ENCODE data around the gene DERA. TPM values are rescaled to one million over a fixed set of nuclear protein-coding genes. Genes with fewer than 3 reads are reported as not detected.
A peak's percentile ranks its signal among the peaks of the same experiment; 100 is the strongest.

Gene DERA
- total and polyA plus RNA-seq, 9 of the 15 experiments (the other 6 are each of a cell fraction or from before 2014, with no cell fraction given): 5.5 to 15.5 (median 7.8) TPM

GRCh38 chr12:15882118-15882971 is 28.8 kb upstream of the DERA start, which contains the start of gene STRAP (continued):
- peak; percentile 47 for TF ChIP-seq HNRNPLL (IDR thresholded peaks at IDR 0.05; ENCODE audit: low read depth, low read length, poor library complexity, severe bottlenecking)
- no peak for TF ChIP-seq RHOXF2B (CRISPR knock-in tag; conservative IDR thresholded peaks at IDR 0.05)
- TF ChIP-seq HDAC3 (IDR thresholded peaks at IDR 0.05; ENCODE audit: borderline replicate concordance, partially characterized antibody): no peak
- peak; percentile 95 for TF ChIP-seq RBFOX2 (IDR thresholded peaks at IDR 0.05; ENCODE audit: low read depth, low read length)
- no peak for TF ChIP-seq RAD51 (IDR thresholded peaks at IDR 0.05; ENCODE audit: borderline replicate concordance, low read depth)
- TF ChIP-seq PCBP2 (IDR thresholded peaks at IDR 0.05; ENCODE audit: low read depth, low read length, poor library complexity, severe bottlenecking): no peak
- TF ChIP-seq, protein P1, sequence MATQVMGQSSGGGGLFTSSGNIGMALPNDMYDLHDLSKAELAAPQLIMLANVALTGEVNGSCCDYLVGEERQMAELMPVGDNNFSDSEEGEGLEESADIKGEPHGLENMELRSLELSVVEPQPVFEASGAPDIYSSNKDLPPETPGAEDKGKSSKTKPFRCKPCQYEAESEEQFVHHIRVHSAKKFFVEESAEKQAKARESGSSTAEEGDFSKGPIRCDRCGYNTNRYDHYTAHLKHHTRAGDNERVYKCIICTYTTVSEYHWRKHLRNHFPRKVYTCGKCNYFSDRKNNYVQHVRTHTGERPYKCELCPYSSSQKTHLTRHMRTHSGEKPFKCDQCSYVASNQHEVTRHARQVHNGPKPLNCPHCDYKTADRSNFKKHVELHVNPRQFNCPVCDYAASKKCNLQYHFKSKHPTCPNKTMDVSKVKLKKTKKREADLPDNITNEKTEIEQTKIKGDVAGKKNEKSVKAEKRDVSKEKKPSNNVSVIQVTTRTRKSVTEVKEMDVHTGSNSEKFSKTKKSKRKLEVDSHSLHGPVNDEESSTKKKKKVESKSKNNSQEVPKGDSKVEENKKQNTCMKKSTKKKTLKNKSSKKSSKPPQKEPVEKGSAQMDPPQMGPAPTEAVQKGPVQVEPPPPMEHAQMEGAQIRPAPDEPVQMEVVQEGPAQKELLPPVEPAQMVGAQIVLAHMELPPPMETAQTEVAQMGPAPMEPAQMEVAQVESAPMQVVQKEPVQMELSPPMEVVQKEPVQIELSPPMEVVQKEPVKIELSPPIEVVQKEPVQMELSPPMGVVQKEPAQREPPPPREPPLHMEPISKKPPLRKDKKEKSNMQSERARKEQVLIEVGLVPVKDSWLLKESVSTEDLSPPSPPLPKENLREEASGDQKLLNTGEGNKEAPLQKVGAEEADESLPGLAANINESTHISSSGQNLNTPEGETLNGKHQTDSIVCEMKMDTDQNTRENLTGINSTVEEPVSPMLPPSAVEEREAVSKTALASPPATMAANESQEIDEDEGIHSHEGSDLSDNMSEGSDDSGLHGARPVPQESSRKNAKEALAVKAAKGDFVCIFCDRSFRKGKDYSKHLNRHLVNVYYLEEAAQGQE (IDR thresholded peaks at IDR 0.05; ENCODE audit: borderline replicate concordance): no peak
- TF ChIP-seq, protein P1 (CRISPR knock-in tag; IDR thresholded peaks at IDR 0.05; ENCODE audit: low read depth): no peak
- peak; percentile 87 for TF ChIP-seq POLR2B (IDR thresholded peaks at IDR 0.05; ENCODE audit: low read depth, partially characterized antibody)
- TF ChIP-seq KDM2B (CRISPR knock-in tag; IDR thresholded peaks at IDR 0.05): no peak
- no peak for TF ChIP-seq CCNT2 (IDR thresholded peaks at IDR 0.05; ENCODE audit: borderline replicate concordance, extremely low read depth, insufficient read length, low read depth, low read length)
- TF ChIP-seq FOXA1 (IDR thresholded peaks at IDR 0.05; ENCODE audit: borderline replicate concordance): no peak
- no peak for TF ChIP-seq MEIS2 (IDR thresholded peaks at IDR 0.05; ENCODE audit: partially characterized antibody)
- peak; percentile 84 for TF ChIP-seq TBP (optimal IDR thresholded peaks at IDR 0.05; ENCODE audit: low read depth, low read length)
- TF ChIP-seq MTF1 (CRISPR knock-in tag; IDR thresholded peaks at IDR 0.05; ENCODE audit: borderline replicate concordance): no peak
- peak; percentile 49 for TF ChIP-seq PCBP1 (IDR thresholded peaks at IDR 0.05; ENCODE audit: low read depth, low read length, poor library complexity, severe bottlenecking)
- peak in 1 of 2 experiments; percentile 27; a peak in 2 of 4 replicates for TF ChIP-seq FOXK2 (conservative IDR thresholded peaks at IDR 0.05 in 1 of 2, IDR thresholded peaks at IDR 0.05 in 1 of 2; ENCODE audit: low read depth in 2 of 2)
- TF ChIP-seq ZSCAN29 (IDR thresholded peaks at IDR 0.05): no peak
- 0 out of 2 replicates have a peak, but pooled peaks have one; percentile 51 for TF ChIP-seq ZBTB1 (CRISPR knock-in tag; IDR thresholded peaks at IDR 0.05; ENCODE audit: borderline replicate concordance, low read depth)
- peak in 1 of 2 experiments; percentile 8; a peak in 1 of 4 replicates for TF ChIP-seq KDM1A (IDR thresholded peaks at IDR 0.05)
- no peak for TF ChIP-seq LCOR (CRISPR knock-in tag; IDR thresholded peaks at IDR 0.05)

Measured in K562 (cell line).